Central memory CD4-positive, alpha-beta T cell (primary cell): ENCODE data around the gene PCBP1.
"Not testable (repeated sequence)": the region's sequence is repeated elsewhere in the genome, so short reads cannot be mapped to it uniquely, and the experiment has no call there.

Experiments
- DNase-seq: peaks from one replicate; pipeline ENCODE4 v3.0.0; 2022

Gene PCBP1

GRCh38 chr2:70128005-70128404 lies 40.7 kb downstream of the PCBP1 start:
- DNase-seq = no peak

DNA sequence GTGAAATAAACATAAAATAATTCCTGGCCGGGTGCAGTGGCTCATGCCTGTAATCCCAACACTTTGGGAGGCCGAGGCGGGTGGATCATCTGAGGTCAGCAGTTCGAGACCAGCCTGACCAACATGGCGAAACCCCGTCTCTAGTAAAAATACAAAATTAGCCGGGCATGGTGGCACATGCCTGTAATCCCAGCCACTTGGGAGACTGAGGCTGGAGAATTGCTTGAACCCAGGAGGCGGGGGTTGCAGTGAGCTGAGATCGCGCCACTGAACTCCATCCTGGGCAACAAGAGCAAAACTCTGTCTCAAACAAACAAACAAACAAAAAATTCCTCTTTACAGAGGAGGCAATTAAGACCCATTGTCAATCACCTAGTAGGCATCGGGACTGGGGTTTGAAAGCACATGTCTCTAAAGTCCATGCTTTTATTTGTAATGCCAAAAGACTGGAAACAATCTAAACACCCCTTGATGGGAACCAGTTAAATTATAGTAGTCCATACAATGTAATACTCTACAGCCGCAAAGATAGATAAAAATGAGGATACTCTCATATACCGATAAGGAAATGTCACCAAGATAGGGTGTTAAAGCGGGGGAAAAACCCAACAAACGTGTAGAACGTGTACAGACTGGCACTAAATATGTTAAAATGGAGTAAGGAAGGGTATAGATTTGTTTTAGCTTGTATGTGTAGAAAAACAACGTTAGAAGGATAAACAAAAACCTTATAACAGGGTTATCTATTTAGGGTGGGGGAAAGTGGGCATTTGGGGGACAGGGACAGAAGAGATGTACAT lies 44.3 kb downstream of the PCBP1 start:
- not testable (repeated sequence) for DNase-seq

- DNase-seq = peak; percentile 63
Observed at GRCh38 chr2:70132244-70133126, 45.2 kb downstream of the PCBP1 start.

- no peak for DNase-seq
Observed at GRCh38 chr2:70133127-70133452, 45.8 kb downstream of the PCBP1 start.

GRCh38 chr2:70133491-70134322 lies 46.4 kb downstream of the PCBP1 start:
- DNase-seq = peak; percentile 52

GRCh38 chr2:70134323-70134983 lies 47.2 kb downstream of the PCBP1 start:
- not testable (repeated sequence) for DNase-seq
